IPS-NIHi7 (cell line): ENCODE data around the gene RIPOR1.
A peak's percentile ranks its signal among the peaks of the same experiment; 100 is the strongest.

ENCODE experiments used
- DNase-seq: peaks from one replicate; pipeline ENCODE4 v3.0.0; 2012; ENCODE audit warnings: mixed read lengths; ENCODE audit errors: extremely low spot score

The RIPOR1 gene

GRCh38 chr16:67539691-67540635 lies 11.3 kb downstream of the RIPOR1 start:
- DNase-seq, result no peak

GRCh38 chr16:67540756-67541155 lies 12.1 kb downstream of the RIPOR1 start:
- no peak for DNase-seq

- no peak for DNase-seq
Measured at GRCh38 chr16:67541391-67542263, 13.0 kb downstream of the RIPOR1 start.

- peak; percentile 77 for DNase-seq
Measured at GRCh38 chr16:67542464-67542863, 13.8 kb downstream of the RIPOR1 start.

- DNase-seq, result peak; percentile 6
Measured at GRCh38 chr16:67543036-67543435, 14.4 kb downstream of the RIPOR1 start.

- DNase-seq, result peak; percentile 3
Measured at GRCh38 chr16:67543582-67543981, 15.0 kb downstream of the RIPOR1 start.

- DNase-seq, result peak; percentile 20
Measured at GRCh38 chr16:67544329-67544841, 15.8 kb downstream of the RIPOR1 start.

GRCh38 chr16:67544844-67545664 lies 16.4 kb downstream of the RIPOR1 start:
- no peak for DNase-seq

GRCh38 chr16:67545665-67546024 lies 17.0 kb downstream of the RIPOR1 start:
- no peak for DNase-seq

GRCh38 chr16:67546091-67546501 lies 17.5 kb downstream of the RIPOR1 start:
- peak; percentile 4 for DNase-seq

GRCh38 chr16:67546761-67547422 lies 18.3 kb downstream of the RIPOR1 start:
- DNase-seq, result peak; percentile 92

- DNase-seq, result peak; percentile 11
Measured at GRCh38 chr16:67547423-67548264, 19.0 kb downstream of the RIPOR1 start.

GRCh38 chr16:67548265-67549126 lies 19.9 kb downstream of the RIPOR1 start:
- DNase-seq, result peak; percentile 7

- no peak for DNase-seq
Measured at GRCh38 chr16:67549240-67549639, 20.6 kb downstream of the RIPOR1 start.

- no peak for DNase-seq
Measured at GRCh38 chr16:67549936-67550335, 21.3 kb downstream of the RIPOR1 start.

GRCh38 chr16:67551091-67551490 lies 22.5 kb downstream of the RIPOR1 start:
- DNase-seq, result no peak

- no peak for DNase-seq
Measured at GRCh38 chr16:67551972-67552371, 23.3 kb downstream of the RIPOR1 start.

- DNase-seq, result peak; percentile 10
Measured at GRCh38 chr16:67552476-67552875, 23.8 kb downstream of the RIPOR1 start.

GRCh38 chr16:67555795-67556212 lies 27.2 kb downstream of the RIPOR1 start:
- DNase-seq, result no peak
